Measurements from ENCODE around the gene BNC2. TPM values are rescaled to one million over a fixed set of nuclear protein-coding genes. Genes with fewer than 3 reads are reported as not detected.

The BNC2 gene
- total RNA-seq, 1 experiment from 2014 or later, result not detected

GRCh38 chr9:16501726-16502125, 368.7 kb downstream of the BNC2 start:
- no peaks in the 10 kb centered on the region for H3K36me3 Mint-ChIP-seq (ENCODE audit: insufficient read depth, unreplicated experiment)
- H3K4me1 Mint-ChIP-seq (ENCODE audit: low read depth, unreplicated experiment), result no peaks in the 10 kb centered on the region
- intact Hi-C loops (cut with micrococcal nuclease; ENCODE audit: unreplicated experiment), result no loop called here
- TF ChIP-seq, protein P1, sequence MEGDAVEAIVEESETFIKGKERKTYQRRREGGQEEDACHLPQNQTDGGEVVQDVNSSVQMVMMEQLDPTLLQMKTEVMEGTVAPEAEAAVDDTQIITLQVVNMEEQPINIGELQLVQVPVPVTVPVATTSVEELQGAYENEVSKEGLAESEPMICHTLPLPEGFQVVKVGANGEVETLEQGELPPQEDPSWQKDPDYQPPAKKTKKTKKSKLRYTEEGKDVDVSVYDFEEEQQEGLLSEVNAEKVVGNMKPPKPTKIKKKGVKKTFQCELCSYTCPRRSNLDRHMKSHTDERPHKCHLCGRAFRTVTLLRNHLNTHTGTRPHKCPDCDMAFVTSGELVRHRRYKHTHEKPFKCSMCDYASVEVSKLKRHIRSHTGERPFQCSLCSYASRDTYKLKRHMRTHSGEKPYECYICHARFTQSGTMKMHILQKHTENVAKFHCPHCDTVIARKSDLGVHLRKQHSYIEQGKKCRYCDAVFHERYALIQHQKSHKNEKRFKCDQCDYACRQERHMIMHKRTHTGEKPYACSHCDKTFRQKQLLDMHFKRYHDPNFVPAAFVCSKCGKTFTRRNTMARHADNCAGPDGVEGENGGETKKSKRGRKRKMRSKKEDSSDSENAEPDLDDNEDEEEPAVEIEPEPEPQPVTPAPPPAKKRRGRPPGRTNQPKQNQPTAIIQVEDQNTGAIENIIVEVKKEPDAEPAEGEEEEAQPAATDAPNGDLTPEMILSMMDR (IDR thresholded peaks at IDR 0.05; ENCODE audit: unreplicated experiment), result no peak
- no peaks in the 10 kb centered on the region for H3K27me3 Mint-ChIP-seq (ENCODE audit: unreplicated experiment)
- H3K27ac Mint-ChIP-seq (ENCODE audit: unreplicated experiment), result no peak overlapping the region
- CTCF ChIA-PET, result no interaction called here
- BruUV-seq (replicated peaks), result no TSS peak
- H3K4me3 Mint-ChIP-seq (ENCODE audit: low read depth, unreplicated experiment), result no peak overlapping the region
- no peak for DNase-seq
- no peaks in the 10 kb centered on the region for H3K9me3 Mint-ChIP-seq (ENCODE audit: low read depth, unreplicated experiment)

DNA sequence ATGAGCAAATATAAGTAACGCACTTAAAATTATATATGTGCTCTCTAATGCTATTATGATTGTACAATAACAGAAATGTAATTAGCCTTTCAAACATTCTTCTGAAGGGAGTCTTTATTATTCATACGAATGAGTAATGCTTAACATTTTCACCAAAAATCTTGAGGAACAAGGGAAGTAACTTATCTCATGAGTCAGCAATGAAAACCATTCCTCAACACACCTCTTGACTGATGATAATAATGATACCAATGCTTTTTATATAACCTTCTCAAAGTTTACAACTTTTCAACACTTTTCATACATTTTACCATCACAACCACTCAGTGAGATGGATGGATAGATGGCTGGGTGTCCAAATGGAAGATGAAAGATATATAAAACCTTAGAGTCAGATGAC, 369.3 kb downstream of the BNC2 start:
- Mint-ChIP-seq H3K27me3 (ENCODE audit: unreplicated experiment) (no peaks in the 10 kb centered on the region), H3K4me1 (ENCODE audit: low read depth, unreplicated experiment) (no peaks in the 10 kb centered on the region), H3K36me3 (ENCODE audit: insufficient read depth, unreplicated experiment) (no peaks in the 10 kb centered on the region), H3K4me3 (ENCODE audit: low read depth, unreplicated experiment) (no peak overlapping the region), H3K27ac (ENCODE audit: unreplicated experiment) (no peak overlapping the region), H3K9me3 (ENCODE audit: low read depth, unreplicated experiment) (no peaks in the 10 kb centered on the region)
- no TSS peak for BruUV-seq (replicated peaks)
- CTCF ChIA-PET, result no interaction called here
- intact Hi-C loops (cut with micrococcal nuclease; ENCODE audit: unreplicated experiment), result no loop called here
- TF ChIP-seq, protein P1 (IDR thresholded peaks at IDR 0.05; ENCODE audit: unreplicated experiment), result no peak
- no peak for DNase-seq

DNA sequence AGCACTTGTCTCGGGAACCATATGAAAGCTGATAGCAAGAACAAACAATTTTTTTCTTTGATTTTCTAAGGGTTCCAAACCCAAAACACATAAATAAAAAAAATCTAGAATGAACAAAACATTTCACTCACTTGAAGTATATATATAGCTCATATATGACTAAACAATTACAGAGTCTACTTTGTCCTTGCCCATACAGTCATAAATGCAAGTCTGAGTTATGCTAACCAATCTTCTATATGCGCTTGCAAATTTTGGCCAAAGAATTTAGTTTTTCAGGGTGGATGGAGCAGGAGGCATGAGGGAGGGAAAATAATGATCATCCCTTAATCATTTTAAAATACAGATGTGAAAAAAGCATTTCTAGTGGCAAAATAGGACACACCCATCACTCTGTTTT, 370.1 kb downstream of the BNC2 start:
- TF ChIP-seq, protein P1 (IDR thresholded peaks at IDR 0.05; ENCODE audit: unreplicated experiment), result no peak
- H3K9me3 Mint-ChIP-seq (ENCODE audit: low read depth, unreplicated experiment), result no peaks in the 10 kb centered on the region
- H3K4me3 Mint-ChIP-seq (ENCODE audit: low read depth, unreplicated experiment), result no peak overlapping the region
- intact Hi-C loops (cut with micrococcal nuclease; ENCODE audit: unreplicated experiment), result no loop called here
- H3K27ac Mint-ChIP-seq (ENCODE audit: unreplicated experiment), result no peak overlapping the region
- H3K36me3 Mint-ChIP-seq (ENCODE audit: insufficient read depth, unreplicated experiment), result no peaks in the 10 kb centered on the region
- no peaks in the 10 kb centered on the region for H3K4me1 Mint-ChIP-seq (ENCODE audit: low read depth, unreplicated experiment)
- no peak for DNase-seq
- BruUV-seq (replicated peaks), result no TSS peak
- CTCF ChIA-PET, result no interaction called here
- no peaks in the 10 kb centered on the region for H3K27me3 Mint-ChIP-seq (ENCODE audit: unreplicated experiment)

DNA sequence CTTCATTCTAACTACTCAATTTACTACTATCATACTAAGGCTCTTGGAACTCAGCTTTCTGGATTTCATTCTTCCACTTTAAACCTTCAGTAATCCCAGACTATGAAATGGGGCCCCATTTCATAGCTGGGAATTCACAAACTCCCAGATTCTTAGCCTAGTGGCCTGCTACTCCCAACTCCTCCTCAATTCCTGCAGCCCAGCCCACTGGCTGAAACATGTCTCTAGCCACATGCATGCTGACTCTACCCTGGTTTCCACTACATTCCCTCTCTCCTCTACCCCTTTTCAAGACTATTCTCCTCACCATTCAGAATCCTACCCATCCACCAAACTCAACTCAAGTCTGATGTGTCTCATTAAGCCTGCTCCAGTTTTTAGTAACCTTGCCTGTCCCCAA, 370.6 kb downstream of the BNC2 start:
- no peak overlapping the region for H3K4me3 Mint-ChIP-seq (ENCODE audit: low read depth, unreplicated experiment)
- no peak overlapping the region for H3K27ac Mint-ChIP-seq (ENCODE audit: unreplicated experiment)
- no peaks in the 10 kb centered on the region for H3K36me3 Mint-ChIP-seq (ENCODE audit: insufficient read depth, unreplicated experiment)
- no peaks in the 10 kb centered on the region for H3K4me1 Mint-ChIP-seq (ENCODE audit: low read depth, unreplicated experiment)
- H3K9me3 Mint-ChIP-seq (ENCODE audit: low read depth, unreplicated experiment), result no peaks in the 10 kb centered on the region
- BruUV-seq (replicated peaks), result no TSS peak
- intact Hi-C loops (cut with micrococcal nuclease; ENCODE audit: unreplicated experiment), result no loop called here
- TF ChIP-seq, protein P1 (IDR thresholded peaks at IDR 0.05; ENCODE audit: unreplicated experiment), result no peak
- CTCF ChIA-PET, result no interaction called here
- H3K27me3 Mint-ChIP-seq (ENCODE audit: unreplicated experiment), result no peaks in the 10 kb centered on the region
- no peak for DNase-seq

GRCh38 chr9:16496908-16497307, 373.6 kb downstream of the BNC2 start:
- no peaks in the 10 kb centered on the region for H3K27me3 Mint-ChIP-seq (ENCODE audit: unreplicated experiment)
- H3K9me3 Mint-ChIP-seq (ENCODE audit: low read depth, unreplicated experiment), result peaks cover 2% of the 10 kb centered on the region
- intact Hi-C loops (cut with micrococcal nuclease; ENCODE audit: unreplicated experiment), result no loop called here
- TF ChIP-seq, protein P1 (IDR thresholded peaks at IDR 0.05; ENCODE audit: unreplicated experiment), result no peak
- no TSS peak for BruUV-seq (replicated peaks)
- no peak overlapping the region for H3K27ac Mint-ChIP-seq (ENCODE audit: unreplicated experiment)
- no peaks in the 10 kb centered on the region for H3K36me3 Mint-ChIP-seq (ENCODE audit: insufficient read depth, unreplicated experiment)
- CTCF ChIA-PET, result no interaction called here
- no peak overlapping the region for H3K4me3 Mint-ChIP-seq (ENCODE audit: low read depth, unreplicated experiment)
- DNase-seq, result no peak
- H3K4me1 Mint-ChIP-seq (ENCODE audit: low read depth, unreplicated experiment), result no peaks in the 10 kb centered on the region

Data from Calu3 (cell line).